Activated CD4-positive, alpha-beta memory T cell treated with anti-CD3 and anti-CD28 coated beads for 36 hours (primary cell): ENCODE results near the gene BATF2. TPM values are rescaled to one million over a fixed set of nuclear protein-coding genes. Genes with fewer than 3 reads are reported as not detected.
"Not testable (repeated sequence)": the region's sequence is repeated elsewhere in the genome, so short reads cannot be mapped to it uniquely, and the experiment has no call there.

Experiments used
- CTCF ChIA-PET: fragments of 350-600 bp; sonication (Branson Sonifier 250); formaldehyde crosslinking; loops from one replicate; lab custom pipeline; 2021; ENCODE audit warnings: antibody characterized with exemption, inconsistent platforms; lab: Charles Lee
- POLR2A ChIA-PET: fragments of 350-600 bp; sonication (Branson Sonifier 250); formaldehyde crosslinking; loops from one replicate; lab custom pipeline; 2021; ENCODE audit warnings: antibody characterized with exemption; lab: Charles Lee
- DNase-seq: peaks from one replicate; pipeline ENCODE4 v3.0.0-alpha.2; 2020
- H3K27ac Mint-ChIP-seq: one replicate; pipeline ENCODE4 v1.8.0; 2021; ENCODE audit warnings: mixed read lengths
- H3K27me3 Mint-ChIP-seq: one replicate; pipeline ENCODE4 v1.8.0; 2021; ENCODE audit warnings: mixed read lengths
- H3K36me3 Mint-ChIP-seq: one replicate; pipeline ENCODE4 v1.8.0; 2021; ENCODE audit warnings: mixed read lengths
- H3K4me1 Mint-ChIP-seq: one replicate; pipeline ENCODE4 v1.8.0; 2021; ENCODE audit warnings: low read depth, mixed read lengths
- H3K4me3 Mint-ChIP-seq: one replicate; pipeline ENCODE4 v1.8.0; 2021; ENCODE audit warnings: mild to moderate bottlenecking, mixed read lengths
- H3K9me3 Mint-ChIP-seq: one replicate; pipeline ENCODE4 v1.8.0; 2021; ENCODE audit warnings: mixed read lengths
- intact Hi-C: fragments of 100-400 bp; cut with micrococcal nuclease; formaldehyde crosslinking; loops from one replicate; pipeline ENCODE4 v1.15.1; 2023
- total RNA-seq, 2 experiments: library from RNA; stranded (reverse); gene quantifications; one replicate each; pipeline ENCODE4 v1.2.3, GENCODE V29; 2021

Gene BATF2
- total RNA-seq, 2 experiments from 2014 or later = 0.22 TPM; not detected in 1

GRCh38 chr11:65013130-65013887 lies 16.5 kb upstream of the BATF2 start:
- peaks cover 10% of the 10 kb centered on the region for H3K36me3 Mint-ChIP-seq
- intact Hi-C loops = loop anchor here (1.0 to 5.0 kb wide), 5 partner anchors 14 to 104 kb away; partner anchors contain the start of genes CDCA5, SNX15, ZFPL1 and ZNHIT2
- peak; percentile 96 for DNase-seq
- no peaks in the 10 kb centered on the region for H3K27me3 Mint-ChIP-seq
- ChIA-PET POLR2A (interaction anchor here (0.9 to 3.2 kb wide), 12 partner anchors 9 to 154 kb away, joined by 3 to 13 read pairs (median 4); partner anchors contain the start of genes FAU, MAJIN, MRPL49 and PPP2R5B), CTCF (interaction anchor here (0.6 to 6.0 kb wide), 37 partner anchors 10 to 302 kb away, joined by 3 to 59 read pairs (median 4); partner anchors contain the start of genes BATF2, CDC42BPG, CDC42EP2 and CDCA5)
- H3K27ac Mint-ChIP-seq = peak overlapping the region; percentile 98
- peaks cover 25% of the 10 kb centered on the region for H3K4me1 Mint-ChIP-seq
- peak overlapping the region; percentile 87 for H3K4me3 Mint-ChIP-seq
- H3K9me3 Mint-ChIP-seq = no peaks in the 10 kb centered on the region

DNA sequence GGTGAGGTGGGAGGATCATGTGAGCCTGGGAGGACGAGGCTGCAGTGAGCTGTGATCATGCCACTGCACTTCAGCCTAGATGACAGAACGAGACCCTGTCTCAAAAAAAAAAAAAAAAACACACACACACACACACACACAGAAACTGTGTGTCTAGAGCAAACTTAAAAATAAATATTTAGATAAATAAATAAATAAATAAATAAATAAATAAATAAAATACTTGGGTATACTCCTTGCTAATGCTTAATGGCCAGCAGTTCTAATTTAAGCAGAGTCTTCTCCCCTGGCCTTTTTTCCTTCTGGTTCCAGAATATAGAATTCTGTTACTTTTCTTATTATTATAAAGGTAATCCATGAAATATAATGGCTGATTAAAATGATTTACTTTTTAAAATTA lies 12.1 kb upstream of the BATF2 start:
- Mint-ChIP-seq H3K36me3 (no peaks in the 10 kb centered on the region), H3K4me3 (no peak overlapping the region), H3K27ac (no peak overlapping the region), H3K27me3 (no peaks in the 10 kb centered on the region), H3K9me3 (no peaks in the 10 kb centered on the region), H3K4me1 (peaks cover 7% of the 10 kb centered on the region)
- DNase-seq = no peak
- intact Hi-C loops = no loop called here
- POLR2A ChIA-PET = interaction anchor here (0.6 kb wide), 1 partner anchor 326 kb away, joined by 4 read pairs; no protein-coding TSS in a partner anchor
- CTCF ChIA-PET = interaction anchor here (0.6 kb wide), 1 partner anchor 85 kb away, joined by 3 read pairs; no protein-coding TSS in a partner anchor

DNA sequence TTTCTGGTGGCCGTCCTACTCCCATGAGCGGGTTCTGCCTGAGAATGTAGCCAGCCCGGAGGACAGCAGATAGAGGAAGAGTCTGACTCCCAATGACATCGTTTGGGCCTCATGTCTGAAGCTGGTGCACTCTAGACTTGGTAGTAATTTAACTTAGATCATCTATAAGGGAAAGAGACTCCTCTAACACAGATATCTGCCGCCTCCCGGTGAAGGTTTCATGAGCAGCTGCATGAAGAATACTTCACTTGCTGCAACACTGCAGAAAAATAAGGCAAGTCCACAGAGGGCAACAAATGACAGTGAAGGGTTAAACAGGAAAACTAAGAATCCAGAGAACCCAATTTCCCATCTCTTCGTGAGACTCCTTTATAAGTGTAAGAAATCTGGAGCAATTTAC lies 11.2 kb upstream of the BATF2 start:
- CTCF ChIA-PET = no interaction called here
- DNase-seq = no peak
- intact Hi-C loops = no loop called here
- no peaks in the 10 kb centered on the region for H3K36me3 Mint-ChIP-seq
- H3K27ac Mint-ChIP-seq = no peak overlapping the region
- H3K4me1 Mint-ChIP-seq = peaks cover 1% of the 10 kb centered on the region
- no peak overlapping the region for H3K4me3 Mint-ChIP-seq
- POLR2A ChIA-PET = interaction anchor here (0.7 kb wide), 1 partner anchor 41 kb away, joined by 3 read pairs; no protein-coding TSS in a partner anchor
- no peaks in the 10 kb centered on the region for H3K27me3 Mint-ChIP-seq
- H3K9me3 Mint-ChIP-seq = no peaks in the 10 kb centered on the region

GRCh38 chr11:65003968-65004367 lies 7.2 kb upstream of the BATF2 start:
- POLR2A ChIA-PET, DNase-seq, H3K27me3 Mint-ChIP-seq, H3K27ac Mint-ChIP-seq, H3K4me3 Mint-ChIP-seq, H3K36me3 Mint-ChIP-seq, H3K4me1 Mint-ChIP-seq, H3K9me3 Mint-ChIP-seq, intact Hi-C loops: not testable (repeated sequence)
- CTCF ChIA-PET = interaction anchor here (1.4 kb wide), 1 partner anchor 9 kb away, joined by 3 read pairs; no protein-coding TSS in a partner anchor

GRCh38 chr11:65003282-65003681 lies 6.5 kb upstream of the BATF2 start:
- Mint-ChIP-seq H3K4me1 (peaks cover 8% of the 10 kb centered on the region), H3K27me3 (no peaks in the 10 kb centered on the region), H3K4me3 (no peak overlapping the region), H3K9me3 (no peaks in the 10 kb centered on the region), H3K36me3 (no peaks in the 10 kb centered on the region), H3K27ac (no peak overlapping the region)
- POLR2A ChIA-PET = no interaction called here
- no peak for DNase-seq
- intact Hi-C loops = no loop called here
- CTCF ChIA-PET = interaction anchor here (1.4 to 1.5 kb wide), 2 partner anchors 10 to 11 kb away, joined by 3 to 6 read pairs; partner anchors contain the start of gene ARL2

GRCh38 chr11:65002706-65003105 lies 5.9 kb upstream of the BATF2 start:
- H3K27me3 Mint-ChIP-seq = no peaks in the 10 kb centered on the region
- peaks cover 11% of the 10 kb centered on the region for H3K4me1 Mint-ChIP-seq
- no peaks in the 10 kb centered on the region for H3K9me3 Mint-ChIP-seq
- CTCF ChIA-PET = interaction anchor here (1.4 to 1.5 kb wide), 2 partner anchors 10 to 12 kb away, joined by 3 to 6 read pairs; partner anchors contain the start of gene ARL2
- H3K27ac Mint-ChIP-seq = no peak overlapping the region
- H3K4me3 Mint-ChIP-seq = no peak overlapping the region
- DNase-seq = no peak
- POLR2A ChIA-PET = no interaction called here
- no peaks in the 10 kb centered on the region for H3K36me3 Mint-ChIP-seq
- intact Hi-C loops = no loop called here

- intact Hi-C loops = no loop called here
- Mint-ChIP-seq H3K27ac (no peak overlapping the region), H3K4me1 (peaks cover 13% of the 10 kb centered on the region), H3K27me3 (no peaks in the 10 kb centered on the region), H3K36me3 (no peaks in the 10 kb centered on the region), H3K4me3 (no peak overlapping the region), H3K9me3 (no peaks in the 10 kb centered on the region)
- CTCF ChIA-PET = interaction anchor here (5.9 kb wide), 1 partner anchor 14 kb away, joined by 31 read pairs; the partner anchor contains the start of gene ARL2
- POLR2A ChIA-PET = interaction anchor here (0.6 to 1.2 kb wide), 2 partner anchors 220 to 221 kb away, joined by 3 read pairs; partner anchors contain the start of gene SF1
- DNase-seq = no peak
These were observed 2.7 kb upstream of the BATF2 start for GRCh38 chr11:64999478-64999877.

DNA sequence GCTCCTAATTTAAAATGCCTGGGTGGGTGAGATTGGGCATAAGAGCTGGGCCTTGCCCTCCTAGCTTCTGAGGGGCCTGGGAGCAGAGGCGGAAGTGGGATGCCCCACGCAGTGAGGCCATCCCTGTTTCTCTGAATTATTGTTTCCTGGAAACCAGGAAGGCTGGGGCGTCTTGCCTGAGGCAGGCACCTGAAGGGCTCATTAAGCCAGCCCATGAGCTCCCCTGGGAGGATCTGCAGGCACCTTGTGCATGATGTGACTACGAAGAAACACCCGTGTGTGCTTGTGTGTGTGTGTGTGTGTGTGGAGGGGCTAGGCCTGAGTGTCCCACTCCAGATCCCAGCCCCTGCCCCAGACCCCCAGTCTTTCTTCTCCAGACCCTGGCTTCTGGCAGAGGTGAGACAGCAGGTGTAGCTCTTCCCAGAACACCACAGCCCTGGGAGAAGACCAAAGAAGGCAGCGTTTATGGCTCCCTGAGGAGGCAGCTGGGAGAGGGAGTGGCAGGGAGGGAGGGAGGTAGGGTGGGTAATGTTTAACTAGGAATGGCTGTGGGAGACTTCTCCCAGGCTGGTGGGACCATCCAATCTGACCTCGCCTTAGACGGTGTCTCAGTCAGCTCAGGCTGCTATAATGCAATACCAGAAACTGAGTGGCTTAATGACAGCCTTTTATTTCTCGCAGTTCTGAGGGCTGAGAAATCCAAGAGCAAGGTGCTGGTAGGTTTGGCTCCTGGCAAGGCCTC lies 2.1 kb upstream of the BATF2 start:
- Mint-ChIP-seq H3K36me3 (no peaks in the 10 kb centered on the region), H3K4me3 (peak overlapping the region; percentile 8), H3K27ac (peak overlapping the region; percentile 66), H3K27me3 (no peaks in the 10 kb centered on the region), H3K9me3 (no peaks in the 10 kb centered on the region), H3K4me1 (peaks cover 13% of the 10 kb centered on the region)
- intact Hi-C loops = no loop called here
- peak; percentile 15 for DNase-seq
- ChIA-PET CTCF (interaction anchor here (0.7 to 5.9 kb wide), 2 partner anchors 15 to 27 kb away, joined by 3 to 31 read pairs; partner anchors contain the start of genes ARL2 and MAJIN), POLR2A (interaction anchor here (1.2 kb wide), 1 partner anchor 221 kb away, joined by 3 read pairs; the partner anchor contains the start of gene SF1)

- CTCF ChIA-PET = interaction anchor here (0.6 to 5.9 kb wide), 3 partner anchors 15 to 80 kb away, joined by 3 to 31 read pairs (median 4); partner anchors contain the start of genes ARL2 and MAJIN
These were observed 1.4 kb upstream of the BATF2 start for GRCh38 chr11:64998141-64998540.

DNA sequence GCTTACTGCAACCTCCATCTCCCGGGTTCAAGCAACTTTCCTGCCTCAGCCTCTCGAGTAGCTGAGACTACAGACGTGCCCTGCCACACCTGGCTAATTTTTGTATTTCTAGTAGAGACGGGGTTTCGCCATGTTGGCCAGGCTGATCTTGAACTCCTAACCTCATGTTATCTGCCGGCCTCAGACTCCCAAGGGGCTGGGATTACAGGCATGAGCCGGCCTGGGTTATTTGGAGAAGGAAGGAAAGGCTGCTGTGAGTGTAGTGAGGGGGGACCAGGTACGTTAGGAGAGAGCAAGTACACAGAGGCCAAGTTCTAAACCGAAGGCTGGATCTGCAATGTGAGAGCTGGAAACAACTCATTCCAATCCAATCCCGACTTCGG lies 453 bp downstream of the BATF2 start:
- H3K4me1 Mint-ChIP-seq = peaks cover 13% of the 10 kb centered on the region
- no peaks in the 10 kb centered on the region for H3K9me3 Mint-ChIP-seq
- no peak overlapping the region for H3K4me3 Mint-ChIP-seq
- H3K27ac Mint-ChIP-seq = no peak overlapping the region
- intact Hi-C loops = no loop called here
- ChIA-PET POLR2A (no interaction called here), CTCF (interaction anchor here (1.2 to 5.9 kb wide), 2 partner anchors 17 to 50 kb away, joined by 3 to 31 read pairs; partner anchors contain the start of gene ARL2)
- H3K36me3 Mint-ChIP-seq = no peaks in the 10 kb centered on the region
- no peak for DNase-seq
- H3K27me3 Mint-ChIP-seq = no peaks in the 10 kb centered on the region

More at GRCh38 chr11:64998141-64998540, 1.4 kb upstream of the BATF2 start:
- no peaks in the 10 kb centered on the region for H3K9me3 Mint-ChIP-seq
- peak overlapping the region; percentile 66 for H3K27ac Mint-ChIP-seq
- no peaks in the 10 kb centered on the region for H3K27me3 Mint-ChIP-seq
- POLR2A ChIA-PET = no interaction called here
- no peaks in the 10 kb centered on the region for H3K36me3 Mint-ChIP-seq
- peak overlapping the region; percentile 8 for H3K4me3 Mint-ChIP-seq
- intact Hi-C loops = no loop called here
- DNase-seq = peak; percentile 39
- H3K4me1 Mint-ChIP-seq = peaks cover 13% of the 10 kb centered on the region

DNA sequence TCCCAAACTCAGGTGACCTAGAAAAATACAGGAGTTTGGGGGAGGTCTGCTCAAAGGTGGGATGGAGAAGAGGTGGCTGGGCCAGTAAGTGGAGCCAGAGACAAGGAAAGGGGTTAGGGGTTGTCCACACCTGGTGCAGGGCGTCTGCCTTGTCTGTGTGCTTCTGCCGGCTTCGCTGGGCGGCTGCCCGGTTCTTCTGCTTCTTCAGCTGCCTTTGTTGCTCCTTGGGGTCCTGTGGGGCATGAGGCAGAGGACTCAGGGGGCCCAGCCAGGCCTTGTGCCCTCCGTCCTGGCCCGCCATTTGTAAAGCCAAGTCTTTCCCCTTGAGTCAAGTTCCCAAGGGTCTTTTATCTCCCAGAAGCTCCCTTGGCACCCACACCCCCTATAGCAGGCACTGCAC lies 2.5 kb downstream of the BATF2 start:
- H3K4me3 Mint-ChIP-seq = no peak overlapping the region
- no peaks in the 10 kb centered on the region for H3K36me3 Mint-ChIP-seq
- intact Hi-C loops = no loop called here
- H3K27me3 Mint-ChIP-seq = no peaks in the 10 kb centered on the region
- no peak for DNase-seq
- peaks cover 20% of the 10 kb centered on the region for H3K4me1 Mint-ChIP-seq
- no peaks in the 10 kb centered on the region for H3K9me3 Mint-ChIP-seq
- POLR2A ChIA-PET = no interaction called here
- CTCF ChIA-PET = no interaction called here
- no peak overlapping the region for H3K27ac Mint-ChIP-seq
